ENCODE data around the gene KIAA1958.
"Not testable (repeated sequence)": the region's sequence is repeated elsewhere in the genome, so short reads cannot be mapped to it uniquely, and the experiment has no call there.

KIAA1958 gene

DNA sequence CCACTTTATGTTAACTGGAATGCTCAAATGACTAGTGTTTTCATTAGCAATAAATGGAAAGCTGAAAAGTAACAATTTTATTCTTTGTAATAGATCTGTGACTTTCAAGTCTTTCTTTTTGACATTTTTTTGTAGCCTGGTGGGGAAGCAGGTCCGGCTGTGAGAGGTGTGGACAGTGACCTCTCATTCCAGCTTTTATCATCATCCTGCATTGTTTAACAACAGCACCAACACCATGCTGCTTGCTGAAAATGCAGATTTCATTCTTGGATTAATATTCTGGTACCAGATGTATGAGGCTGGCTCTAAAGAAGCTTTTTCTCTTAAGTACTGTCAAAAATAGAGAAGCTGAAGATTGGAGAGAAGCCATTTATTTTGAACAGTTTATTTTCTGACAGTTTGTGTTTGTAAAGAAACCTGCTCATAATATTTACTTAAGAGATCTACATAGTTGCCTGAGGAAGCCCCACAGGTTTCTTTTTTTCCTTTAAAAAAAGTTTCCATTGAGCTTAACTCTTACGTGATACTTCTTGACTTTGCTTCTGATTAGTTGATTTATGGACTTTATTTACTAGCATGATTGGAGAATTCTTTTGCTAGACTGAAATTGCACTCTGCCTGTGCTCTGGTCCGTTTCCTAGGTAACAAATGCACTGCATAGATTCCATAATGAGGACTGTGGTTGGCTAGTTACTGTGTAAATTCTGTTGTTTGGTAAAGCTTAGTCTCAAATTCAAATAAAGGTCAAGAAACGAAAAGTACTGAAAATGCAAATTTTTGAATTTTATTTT, 3.4 kb downstream of the KIAA1958 start:
- DNase-seq, result peak; percentile 40

DNA sequence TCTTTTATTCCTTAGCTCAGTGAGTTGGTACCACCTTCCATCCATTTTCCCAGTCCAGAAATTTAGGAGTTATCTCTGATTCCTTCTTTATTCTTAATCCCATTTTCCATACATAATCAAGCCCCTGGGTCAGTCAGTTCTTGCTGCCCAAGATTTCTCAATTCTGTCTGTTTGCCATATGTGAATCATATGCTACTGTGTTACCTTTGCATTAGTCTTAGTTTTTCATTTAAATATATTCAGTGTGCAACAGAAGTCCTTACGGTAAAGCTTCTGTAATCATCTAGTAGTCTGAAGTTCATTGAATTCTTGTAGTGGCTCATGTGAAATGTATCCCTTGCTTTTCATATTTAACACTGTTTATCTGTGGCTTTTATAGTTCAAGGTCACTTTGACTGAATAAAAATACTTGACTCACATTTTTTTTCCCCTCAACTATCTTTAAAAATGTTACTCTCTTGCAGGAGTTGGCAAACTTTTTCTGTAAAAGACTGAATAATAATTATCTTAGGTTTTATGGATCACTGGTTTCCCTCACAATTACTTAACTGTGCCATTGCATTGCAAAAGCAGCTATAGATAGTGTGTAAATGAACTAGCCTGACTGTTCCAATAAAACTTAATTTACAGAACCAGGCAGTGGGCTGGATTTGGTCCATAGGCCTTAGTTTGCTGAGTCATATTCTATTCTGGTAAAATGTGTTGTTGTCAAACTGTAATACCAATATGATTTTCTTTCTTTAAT, 6.9 kb downstream of the KIAA1958 start:
- DNase-seq, result peak; percentile 51

DNA sequence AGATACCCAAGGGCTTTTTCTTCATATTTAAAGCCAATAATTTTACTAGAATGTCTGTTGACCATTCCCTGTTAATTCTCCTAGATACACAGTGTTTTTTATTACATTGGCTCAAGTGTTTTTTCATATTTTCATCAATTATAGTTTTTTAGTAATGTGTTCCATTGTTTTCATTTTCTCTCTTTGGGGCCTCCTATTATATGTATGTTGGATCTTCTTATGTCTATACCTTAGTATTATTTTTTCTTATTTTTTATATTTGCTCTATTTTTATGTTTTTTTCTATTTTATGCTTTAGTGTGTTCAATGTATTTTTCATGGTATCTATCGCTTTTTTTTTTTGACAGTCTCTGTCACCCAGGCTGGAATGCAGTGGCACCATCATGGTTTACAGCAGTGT, 7.5 kb downstream of the KIAA1958 start:
- no peak for DNase-seq

DNA sequence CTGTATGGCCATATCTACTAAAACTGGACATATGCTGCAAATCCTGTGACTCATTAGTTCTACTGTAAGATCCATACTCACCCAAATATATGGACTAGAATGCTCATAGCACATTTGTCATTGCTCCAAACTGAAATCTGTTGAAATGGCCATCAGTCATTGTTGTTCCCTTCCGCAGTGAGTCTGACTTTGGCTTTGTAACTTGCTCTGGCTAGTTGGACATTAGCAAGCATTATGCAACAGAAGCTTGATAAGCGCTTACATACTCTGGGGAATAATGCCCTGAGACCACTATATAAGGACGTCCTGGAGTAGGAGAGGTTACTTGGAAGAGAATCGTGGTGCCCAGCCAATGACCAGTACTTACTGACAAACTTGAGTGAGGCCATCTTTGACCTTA, 9.0 kb downstream of the KIAA1958 start:
- DNase-seq, result no peak

DNA sequence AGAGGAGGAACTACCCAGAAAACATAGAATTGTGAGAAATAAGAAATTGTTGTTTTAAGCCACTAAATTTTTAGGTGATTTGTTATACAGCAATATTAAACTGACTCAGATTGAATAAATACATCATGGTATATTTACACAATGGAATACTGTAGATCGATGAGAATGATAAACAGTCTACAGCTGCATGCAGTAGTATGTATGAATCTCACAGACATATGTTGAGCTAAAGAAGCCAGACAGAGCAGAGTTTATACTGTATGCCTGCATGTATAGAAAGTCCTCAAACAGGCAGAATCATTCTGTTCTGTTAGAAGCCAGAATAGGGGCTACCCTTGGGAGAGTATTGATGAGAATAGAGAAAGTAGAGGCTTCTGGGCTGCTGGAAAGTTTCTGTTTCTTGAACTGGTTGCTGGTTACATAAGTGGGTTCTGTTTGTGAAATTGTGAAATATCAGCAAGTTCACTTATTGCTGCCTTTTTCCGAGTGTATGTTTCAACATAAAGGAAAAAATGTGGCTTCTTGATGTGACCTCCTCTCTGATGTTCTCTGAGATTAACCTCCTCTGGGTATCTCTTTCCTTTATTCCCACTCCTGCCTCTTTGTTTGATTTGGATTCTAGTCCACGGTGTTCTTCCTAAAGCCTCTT, 9.6 kb downstream of the KIAA1958 start:
- DNase-seq, result no peak

DNA sequence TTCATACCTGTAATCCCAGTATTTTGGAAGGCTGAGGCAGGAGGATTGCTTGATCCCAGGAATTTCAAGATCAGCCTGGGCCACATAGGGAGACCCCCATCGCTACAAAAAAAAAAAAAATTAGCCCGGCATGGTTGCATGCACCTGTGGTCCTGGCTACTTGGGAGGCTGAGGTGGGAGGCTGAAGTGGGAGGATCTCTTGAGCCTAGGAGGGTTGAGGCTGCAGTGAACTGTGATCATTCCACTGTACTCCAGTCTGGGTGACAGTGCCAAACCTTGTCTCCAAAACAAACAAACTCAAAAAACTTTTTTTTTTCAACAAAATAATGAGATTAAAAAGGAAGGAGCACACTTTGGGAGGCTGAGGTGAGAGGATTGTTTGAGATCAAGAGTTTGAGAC, 14.2 kb downstream of the KIAA1958 start:
- DNase-seq, result no peak

DNA sequence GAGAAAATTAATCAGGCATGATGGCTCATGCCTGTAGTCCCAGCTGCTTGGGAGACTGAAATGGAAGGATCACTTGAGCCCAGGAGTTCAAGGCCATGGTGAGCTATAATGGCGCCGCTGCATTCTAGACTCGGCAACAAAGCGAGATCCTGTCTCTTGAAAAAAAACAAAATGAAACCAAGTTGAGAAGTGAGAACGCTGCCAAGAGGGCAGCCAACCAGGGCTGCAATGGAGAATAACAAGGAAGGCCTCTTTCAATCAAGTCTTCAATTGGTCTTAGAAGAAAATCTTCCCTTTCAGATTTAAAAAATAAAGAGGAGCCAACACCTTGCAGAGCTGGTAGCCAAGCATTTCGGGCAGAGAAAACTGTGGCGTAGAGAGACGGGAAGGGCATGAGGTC, 14.7 kb downstream of the KIAA1958 start:
- no peak for DNase-seq

DNA sequence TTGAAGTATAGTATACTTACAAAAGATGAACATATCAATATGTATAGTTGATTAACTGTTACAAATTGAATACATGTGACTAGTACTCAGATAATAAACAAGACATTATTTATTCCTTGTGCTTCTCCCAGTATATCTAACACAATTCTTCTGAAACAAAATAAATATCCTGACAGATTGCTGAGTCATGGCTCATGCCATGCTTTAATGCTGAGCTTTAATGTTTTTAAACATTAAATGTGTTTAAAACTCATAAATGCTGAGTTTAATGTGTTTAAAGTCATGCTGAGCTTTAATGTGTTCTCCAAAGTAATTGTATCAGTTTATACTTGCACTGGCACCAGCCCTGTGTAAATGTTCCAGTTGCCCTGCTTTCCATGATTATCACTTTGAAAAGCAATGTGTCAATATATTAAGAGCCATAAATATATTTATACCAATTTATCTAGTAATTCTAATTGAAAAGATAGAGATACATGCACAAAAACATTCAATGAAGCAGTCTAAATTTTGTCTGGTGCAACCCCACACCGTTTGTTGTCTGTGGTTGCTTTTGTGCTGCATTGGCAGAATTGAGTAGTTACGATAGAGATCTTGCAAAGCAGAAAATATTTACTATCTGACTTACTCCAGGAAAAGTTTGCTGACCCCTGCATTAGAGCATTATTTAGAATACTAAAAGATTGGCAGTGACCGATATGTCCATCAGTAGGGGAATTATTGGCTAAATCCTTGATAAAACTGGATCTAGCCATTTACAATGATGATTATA, 15.7 kb downstream of the KIAA1958 start:
- DNase-seq, result no peak

DNA sequence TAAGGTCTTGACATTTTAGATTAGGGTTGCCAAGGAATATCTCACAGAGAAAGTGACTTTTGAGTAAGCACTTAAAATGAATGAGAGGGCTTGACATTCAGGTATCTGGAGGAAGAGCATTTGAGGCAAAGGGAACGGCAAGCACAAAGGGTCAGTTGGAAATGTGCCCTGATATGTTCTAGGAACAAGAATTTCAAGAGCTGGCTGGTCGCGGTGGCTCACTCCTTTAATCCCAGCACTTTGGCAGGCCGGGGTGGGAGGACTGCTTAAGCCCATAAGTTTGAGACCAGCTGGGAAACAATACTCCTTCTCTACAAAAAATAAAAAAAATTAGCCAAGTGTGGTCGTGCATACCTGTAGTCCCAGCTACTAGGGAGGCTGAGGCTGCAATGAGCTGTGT, 16.5 kb downstream of the KIAA1958 start:
- DNase-seq, result no peak

DNA sequence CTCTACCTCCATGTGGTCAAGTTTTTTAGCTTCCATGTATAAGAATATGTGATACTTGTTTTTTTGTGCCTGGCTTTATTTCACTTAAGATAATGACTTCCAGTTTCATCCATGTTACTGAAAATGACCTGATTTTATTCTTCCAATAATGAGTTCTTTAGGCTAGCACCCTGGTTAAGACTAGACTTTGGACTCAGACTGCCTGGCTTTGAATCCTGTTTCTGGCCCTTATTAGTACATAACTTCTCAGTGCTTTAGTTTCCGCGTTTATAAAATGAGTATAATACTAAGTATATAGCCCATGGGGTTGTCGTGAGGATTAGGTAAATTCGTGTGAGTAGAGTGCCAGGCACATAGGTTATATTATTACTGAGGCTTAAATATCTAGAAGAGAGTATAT, 18.5 kb downstream of the KIAA1958 start:
- no peak for DNase-seq

DNA sequence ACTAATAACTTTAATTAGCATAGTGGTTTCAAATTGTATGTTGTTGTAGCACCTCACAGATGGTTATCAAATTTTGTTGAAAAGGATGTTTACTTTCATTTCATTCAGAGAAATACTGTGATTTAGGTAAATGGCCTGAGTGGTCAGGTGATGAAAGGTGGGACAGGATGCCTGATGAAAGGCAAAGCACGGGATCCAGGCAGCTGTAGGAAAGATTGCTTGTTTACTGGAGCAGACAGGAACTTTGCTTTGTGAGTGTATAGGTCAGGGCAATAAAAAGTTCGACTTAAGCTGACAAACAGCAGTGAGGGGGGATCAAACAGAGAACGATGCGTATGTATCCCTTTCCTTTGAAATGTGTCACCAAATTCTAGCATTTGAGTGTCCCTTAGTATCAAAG, 19.0 kb downstream of the KIAA1958 start:
- no peak for DNase-seq

DNA sequence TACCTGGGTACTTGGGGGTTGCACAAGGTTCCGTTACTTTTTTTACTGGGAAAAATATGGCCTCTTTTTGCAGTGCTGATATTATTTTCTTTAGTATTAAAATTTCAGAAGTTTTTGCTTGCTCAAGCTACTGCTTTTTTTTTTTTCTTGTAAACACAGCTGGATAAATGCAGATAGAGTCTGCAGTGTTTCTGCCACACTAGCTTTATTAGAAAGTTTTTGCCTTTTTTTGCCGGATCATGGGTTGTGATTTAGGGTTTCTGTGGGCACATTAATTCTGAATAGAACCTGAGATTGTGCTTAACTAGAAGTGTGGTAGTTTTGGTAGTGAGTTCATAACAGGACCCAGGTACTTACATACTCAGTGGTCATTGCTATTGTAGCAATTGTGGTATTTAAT, 19.9 kb downstream of the KIAA1958 start:
- no peak for DNase-seq

DNA sequence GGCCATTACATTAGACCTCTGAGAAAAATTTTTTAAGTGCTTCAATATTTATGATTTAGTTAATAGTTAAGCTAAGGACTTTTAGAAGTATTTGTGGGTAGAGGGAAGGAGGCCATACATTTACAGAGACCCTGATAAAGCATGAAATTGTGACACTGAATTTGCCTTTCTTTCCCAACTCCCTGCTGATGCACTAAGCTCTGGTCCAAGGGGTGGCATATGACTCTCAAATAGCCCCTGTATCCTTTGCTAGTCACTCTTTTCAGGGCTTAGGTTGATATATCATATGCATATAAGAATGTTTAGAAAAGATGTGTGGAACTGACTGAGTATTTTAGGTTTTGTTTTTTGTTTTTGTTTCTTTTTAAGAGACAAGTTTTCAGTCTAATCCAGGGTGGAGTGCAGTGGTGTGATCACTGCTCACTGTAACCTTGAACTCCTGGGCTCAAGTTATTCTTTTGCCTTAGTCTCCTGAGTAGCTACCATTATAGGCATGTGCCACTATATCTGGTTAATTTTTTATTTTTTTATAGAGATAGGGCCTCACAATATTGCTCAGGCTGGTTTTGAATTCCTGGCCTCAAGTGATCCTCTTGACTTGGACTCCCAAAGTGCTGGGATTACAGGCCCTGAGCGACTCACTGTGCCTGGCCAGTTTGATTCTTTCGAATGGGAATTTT, 20.5 kb downstream of the KIAA1958 start:
- DNase-seq, result no peak

DNA sequence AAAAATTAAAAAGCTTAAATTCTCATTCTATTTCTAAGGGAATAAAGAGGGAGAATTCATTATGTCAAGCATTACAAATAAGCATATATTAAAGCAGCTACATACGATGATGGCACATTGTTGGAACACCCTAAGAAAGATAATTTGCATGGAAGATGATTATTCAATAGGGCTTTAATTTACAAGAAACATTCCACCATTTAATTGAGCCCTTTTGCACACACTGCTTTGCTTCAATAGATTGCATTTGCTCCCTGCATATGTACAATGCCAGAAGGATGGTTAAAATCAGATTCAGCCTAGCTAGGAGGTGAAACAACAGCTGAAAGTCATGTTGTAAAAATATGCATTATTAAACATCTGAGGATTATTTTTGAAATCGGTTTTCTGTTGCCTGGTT, 21.8 kb downstream of the KIAA1958 start:
- no peak for DNase-seq

DNA sequence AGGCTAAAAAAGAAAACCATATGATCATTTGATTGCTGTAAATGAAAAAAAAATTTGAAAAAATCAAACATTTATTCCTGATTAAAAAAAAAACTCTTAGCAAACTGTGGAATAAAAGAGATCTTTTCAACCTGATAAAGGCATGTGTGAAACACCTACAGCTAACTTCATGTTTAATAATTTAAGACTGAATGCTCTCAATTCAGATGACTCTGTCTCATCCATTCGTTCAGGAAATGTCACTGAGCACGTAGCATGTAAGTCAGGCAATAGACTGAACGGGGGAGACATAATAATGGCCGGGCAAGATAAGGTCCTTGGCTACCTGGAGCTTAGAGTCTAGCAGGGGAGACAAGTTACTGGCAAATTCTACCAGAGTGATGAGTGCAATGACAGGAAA, 25.8 kb downstream of the KIAA1958 start:
- DNase-seq, result not testable (repeated sequence)

DNA sequence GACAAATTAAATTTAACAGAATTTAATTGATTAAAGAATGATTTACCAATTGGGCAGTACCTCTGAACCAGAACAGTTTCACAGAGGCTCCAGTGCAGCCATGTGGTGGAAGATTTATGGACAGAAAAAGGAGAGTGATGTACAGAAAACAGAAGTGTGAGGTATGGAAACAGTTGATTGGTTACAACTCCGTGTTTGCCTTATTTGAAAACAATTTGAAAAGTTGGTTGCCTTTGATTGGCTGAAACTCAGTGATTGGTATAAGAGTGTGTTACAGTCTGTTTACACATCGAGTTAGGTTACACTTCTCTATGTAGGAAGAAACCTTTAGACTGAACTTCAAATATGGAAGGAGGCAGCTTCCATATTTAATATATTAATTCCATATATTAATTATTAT, 30.1 kb downstream of the KIAA1958 start:
- no peak for DNase-seq

DNA sequence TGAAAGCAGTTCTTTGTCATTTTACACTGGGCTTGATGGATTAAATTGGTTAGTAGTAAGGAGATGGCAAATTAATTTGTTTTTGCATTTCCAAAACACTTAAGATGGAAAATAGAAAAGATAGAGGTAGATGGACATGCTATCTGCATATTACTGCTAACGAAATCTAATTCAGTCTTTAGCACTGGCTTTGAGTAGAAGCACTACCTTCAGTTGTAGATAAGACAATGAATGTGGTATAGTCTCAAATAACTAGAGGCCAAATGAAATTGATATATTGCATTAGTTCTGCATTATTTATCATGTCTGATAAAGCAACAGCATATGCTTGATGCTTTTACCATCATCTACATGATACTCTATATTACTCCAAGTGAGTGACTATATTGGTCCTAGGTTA, 33.4 kb downstream of the KIAA1958 start:
- DNase-seq, result no peak

DNA sequence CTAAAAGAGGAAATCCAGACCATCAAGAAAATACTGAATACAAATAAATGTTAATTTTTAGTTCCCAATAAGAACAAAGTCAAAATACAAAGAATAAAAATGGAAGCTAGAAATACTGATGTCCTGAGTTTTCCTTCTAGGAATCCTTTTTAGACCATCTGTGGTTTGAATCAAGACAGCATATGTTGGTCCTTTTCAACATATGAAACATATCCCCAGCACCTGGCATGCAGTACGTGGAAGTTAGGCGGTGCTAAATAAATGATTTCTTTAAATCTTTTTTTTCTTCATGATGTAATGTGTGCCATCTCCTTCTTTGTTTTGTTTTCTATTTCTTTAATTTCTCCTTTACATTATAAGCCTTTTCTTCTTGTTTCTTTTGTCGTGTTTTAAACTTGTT, 34.0 kb downstream of the KIAA1958 start:
- no peak for DNase-seq

DNA sequence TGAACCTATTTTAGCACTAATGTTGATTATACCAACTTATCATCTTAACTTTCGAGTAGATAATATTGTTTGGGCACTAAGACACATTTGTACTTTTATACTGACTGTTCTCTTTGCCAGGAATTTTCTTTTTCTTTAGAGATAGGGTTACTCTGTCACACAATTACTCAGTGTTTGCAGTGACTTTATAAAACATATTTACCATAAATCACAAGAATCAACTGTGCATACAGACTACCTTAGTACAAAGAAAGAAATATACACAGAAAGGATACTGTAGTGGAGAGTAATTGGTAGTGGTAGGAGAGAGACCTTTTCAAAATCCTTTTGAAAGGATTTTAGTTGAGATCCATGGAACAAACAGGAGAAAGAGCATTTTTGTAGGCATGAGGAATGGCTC, 40.3 kb downstream of the KIAA1958 start:
- no peak for DNase-seq

DNA sequence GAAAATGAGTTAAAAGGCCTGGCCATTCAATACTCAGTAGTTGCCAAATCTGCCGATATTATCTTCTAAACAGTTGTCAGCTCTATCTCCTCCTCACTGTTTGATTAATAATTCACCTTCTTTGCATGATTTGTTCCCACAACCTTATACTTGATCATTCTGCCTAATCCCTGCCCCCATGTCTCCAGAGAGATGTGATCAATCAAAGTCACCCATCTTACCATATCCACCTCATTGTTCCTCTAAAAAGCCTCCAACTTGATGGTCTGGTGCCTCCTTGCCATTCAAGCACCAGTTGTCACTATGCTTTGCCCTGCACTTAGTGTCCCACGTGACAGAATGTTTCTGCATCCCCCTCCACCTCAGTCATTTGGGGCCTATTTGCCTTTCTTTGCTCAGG, 41.3 kb downstream of the KIAA1958 start:
- DNase-seq, result no peak

DNA sequence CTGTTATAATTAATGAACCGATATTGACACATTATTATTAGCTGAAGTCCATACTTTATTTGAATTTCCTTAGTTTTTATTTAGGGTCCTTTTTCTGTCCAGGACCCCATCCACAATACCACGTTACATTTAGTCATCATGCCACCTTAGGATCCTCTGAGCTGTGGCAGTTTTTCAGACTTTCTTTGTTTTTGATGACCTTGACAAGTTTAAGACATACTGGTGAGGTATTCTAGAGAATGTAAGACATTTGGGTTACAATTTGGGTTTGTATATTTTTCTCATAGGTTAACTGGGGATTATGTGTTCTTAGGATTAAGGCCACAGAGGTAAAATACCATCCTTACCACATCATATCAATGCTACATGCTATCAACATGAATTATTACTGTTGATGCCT, 42.7 kb downstream of the KIAA1958 start:
- DNase-seq, result no peak

DNA sequence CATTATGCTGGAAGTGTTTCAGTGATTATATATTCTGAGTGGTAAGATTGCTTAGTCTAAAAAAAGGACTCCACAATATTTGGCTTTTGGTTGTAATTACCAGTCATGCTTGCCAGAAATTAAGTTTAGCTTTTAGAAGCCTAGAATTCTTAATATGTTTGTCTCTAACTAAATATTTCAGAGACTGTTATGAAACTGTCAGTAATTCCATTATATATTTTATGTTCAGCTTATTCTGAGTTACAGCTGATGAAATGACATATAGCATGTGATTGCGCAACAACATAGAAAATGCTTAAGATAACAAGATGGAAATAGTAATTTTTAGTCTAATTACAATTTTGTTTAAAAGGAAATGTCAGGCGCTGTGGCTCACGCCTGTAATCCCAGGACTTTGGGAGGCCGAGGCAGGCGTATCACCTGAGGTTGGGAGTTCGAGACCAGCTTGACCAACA, 44.2 kb downstream of the KIAA1958 start:
- peak; percentile 82 for DNase-seq

Measured in fibroblast of skin of right quadriceps (primary cell).